DND-41 (cell line): Measurements from ENCODE around the gene KCNJ6.

Experiments used
- CTCF ChIP-seq: IDR thresholded peaks from 2 replicates; pipeline ENCODE4 v1.5.1; 2012; ENCODE audit warnings: borderline replicate concordance, low read length, moderate library complexity, mild to moderate bottlenecking; ENCODE audit not compliant: poor library complexity, severe bottlenecking; ENCODE audit errors: extremely low read depth
- EZH2 ChIP-seq: IDR thresholded peaks from 3 replicates; pipeline ENCODE4 v1.6.1; 2012; ENCODE audit warnings: borderline replicate concordance, low read depth, mild to moderate bottlenecking, moderate library complexity, low read length, inconsistent platforms; ENCODE audit not compliant: severe bottlenecking

DNA sequence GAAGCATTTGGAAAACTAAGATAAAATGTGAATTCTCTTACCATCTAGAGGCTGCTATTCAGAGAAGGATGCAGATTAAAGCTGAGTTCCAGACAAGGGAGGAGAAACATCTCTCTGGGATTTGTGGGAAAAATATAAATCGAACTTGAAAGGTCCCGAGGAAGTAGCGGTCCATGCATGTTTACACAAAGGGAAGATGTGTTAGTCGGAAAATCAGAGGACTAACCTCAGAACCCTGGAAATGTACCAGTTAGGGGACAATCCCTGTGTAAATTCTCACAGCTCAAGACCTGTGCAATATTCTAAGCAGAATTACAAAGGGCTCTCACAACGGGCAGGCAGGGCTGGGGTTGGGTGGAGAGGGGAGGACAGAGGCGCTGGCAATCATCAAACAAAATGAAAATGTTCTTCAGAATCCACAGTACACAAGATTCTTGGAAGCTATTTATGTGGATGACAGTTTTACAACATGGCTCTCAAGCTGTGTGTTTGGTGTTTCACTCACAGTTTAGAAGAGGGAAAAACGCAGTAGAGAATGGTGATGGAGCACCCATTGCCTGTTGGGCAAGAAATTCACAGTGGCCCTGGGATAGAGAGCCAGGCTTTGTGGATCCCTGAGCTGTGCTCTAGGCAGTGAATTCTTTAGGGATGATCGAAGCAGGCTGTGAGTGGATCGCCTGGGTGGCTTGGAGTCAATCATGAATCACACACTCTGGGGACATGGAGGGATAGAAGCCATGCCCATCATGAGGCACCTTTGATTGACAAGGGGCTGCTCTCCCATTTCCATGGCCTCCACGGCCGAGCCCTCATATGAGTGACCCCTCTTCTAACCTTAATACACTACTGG is 47.6 kb downstream of the KCNJ6 start:
- no peak for TF ChIP-seq CTCF
- no peak for TF ChIP-seq EZH2
